ENCODE data around the gene ESRRG. TPM values are rescaled to one million over a fixed set of nuclear protein-coding genes. Genes with fewer than 3 reads are reported as not detected.

Gene ESRRG
- polyA plus RNA-seq, 1 donor from 2014 or later: 3.7 TPM

GRCh38 chr1:216690603-216691002 lies 32.6 kb downstream of the ESRRG start:
- no peak for TF ChIP-seq RAD21 (conservative IDR thresholded peaks at IDR 0.05)
- no peak for TF ChIP-seq EZH2 (IDR thresholded peaks at IDR 0.05; ENCODE audit: borderline replicate concordance, insufficient read depth, low read length, poor library complexity, severe bottlenecking)
- no peak for TF ChIP-seq MXI1 (conservative IDR thresholded peaks at IDR 0.05; ENCODE audit: poor library complexity, severe bottlenecking)

GRCh38 chr1:216688127-216688657 lies 35.0 kb downstream of the ESRRG start:
- Histone ChIP-seq H3K36me3 (ENCODE audit: insufficient read depth, low read length) (no peaks in the 10 kb centered on the region), H3K4me3 (ENCODE audit: low read length) (no peak overlapping the region), H3F3A (ENCODE audit: insufficient read depth, low read length, poor library complexity, severe bottlenecking) (peaks cover 5% of the 10 kb centered on the region), H3K9me3 (ENCODE audit: low read length) (no peaks in the 10 kb centered on the region), H4K20me1 (ENCODE audit: insufficient read depth) (no peaks in the 10 kb centered on the region), H3K27me3 (ENCODE audit: insufficient read depth, low read depth, low read length) (peaks cover 84% of the 10 kb centered on the region), H3K27ac (ENCODE audit: low read length) (no peak overlapping the region), H3K79me2 (replicated peaks; ENCODE audit: insufficient read depth, low read length) (no peaks in the 10 kb centered on the region), H3K9ac (ENCODE audit: low read length) (no peak overlapping the region), H3K4me2 (ENCODE audit: low read length) (no peak overlapping the region), H2AFZ (ENCODE audit: low read depth, low read length) (no peak overlapping the region), H3K9me2 (ENCODE audit: insufficient read depth, low read length) (no peaks in the 10 kb centered on the region)
- peak; percentile 65 for TF ChIP-seq EP300 (conservative IDR thresholded peaks at IDR 0.05; ENCODE audit: poor library complexity, severe bottlenecking)
- peak; percentile 58 for TF ChIP-seq POLR2AphosphoS5 (IDR thresholded peaks at IDR 0.05)
- TF ChIP-seq REST (IDR thresholded peaks at IDR 0.05; ENCODE audit: borderline replicate concordance): no peak
- no peak for TF ChIP-seq EZH2 (IDR thresholded peaks at IDR 0.05; ENCODE audit: borderline replicate concordance, insufficient read depth, low read length, poor library complexity, severe bottlenecking)

More at GRCh38 chr1:216690603-216691002, 32.6 kb downstream of the ESRRG start:
- Histone ChIP-seq H3K4me3 (ENCODE audit: low read length) (no peak overlapping the region), H3K9ac (ENCODE audit: low read length) (no peak overlapping the region), H2AFZ (ENCODE audit: low read depth, low read length) (no peak overlapping the region), H3K9me2 (ENCODE audit: insufficient read depth, low read length) (no peaks in the 10 kb centered on the region), H4K20me1 (ENCODE audit: insufficient read depth) (no peaks in the 10 kb centered on the region), H3K79me2 (replicated peaks; ENCODE audit: insufficient read depth, low read length) (no peaks in the 10 kb centered on the region), H3K27me3 (ENCODE audit: insufficient read depth, low read depth, low read length) (peaks cover 60% of the 10 kb centered on the region), H3K9me3 (ENCODE audit: low read length) (no peaks in the 10 kb centered on the region), H3K27ac (ENCODE audit: low read length) (no peak overlapping the region), H3K4me2 (ENCODE audit: low read length) (no peak overlapping the region), H3F3A (ENCODE audit: insufficient read depth, low read length, poor library complexity, severe bottlenecking) (no peaks in the 10 kb centered on the region), H3K36me3 (ENCODE audit: insufficient read depth, low read length) (no peaks in the 10 kb centered on the region)

DNA sequence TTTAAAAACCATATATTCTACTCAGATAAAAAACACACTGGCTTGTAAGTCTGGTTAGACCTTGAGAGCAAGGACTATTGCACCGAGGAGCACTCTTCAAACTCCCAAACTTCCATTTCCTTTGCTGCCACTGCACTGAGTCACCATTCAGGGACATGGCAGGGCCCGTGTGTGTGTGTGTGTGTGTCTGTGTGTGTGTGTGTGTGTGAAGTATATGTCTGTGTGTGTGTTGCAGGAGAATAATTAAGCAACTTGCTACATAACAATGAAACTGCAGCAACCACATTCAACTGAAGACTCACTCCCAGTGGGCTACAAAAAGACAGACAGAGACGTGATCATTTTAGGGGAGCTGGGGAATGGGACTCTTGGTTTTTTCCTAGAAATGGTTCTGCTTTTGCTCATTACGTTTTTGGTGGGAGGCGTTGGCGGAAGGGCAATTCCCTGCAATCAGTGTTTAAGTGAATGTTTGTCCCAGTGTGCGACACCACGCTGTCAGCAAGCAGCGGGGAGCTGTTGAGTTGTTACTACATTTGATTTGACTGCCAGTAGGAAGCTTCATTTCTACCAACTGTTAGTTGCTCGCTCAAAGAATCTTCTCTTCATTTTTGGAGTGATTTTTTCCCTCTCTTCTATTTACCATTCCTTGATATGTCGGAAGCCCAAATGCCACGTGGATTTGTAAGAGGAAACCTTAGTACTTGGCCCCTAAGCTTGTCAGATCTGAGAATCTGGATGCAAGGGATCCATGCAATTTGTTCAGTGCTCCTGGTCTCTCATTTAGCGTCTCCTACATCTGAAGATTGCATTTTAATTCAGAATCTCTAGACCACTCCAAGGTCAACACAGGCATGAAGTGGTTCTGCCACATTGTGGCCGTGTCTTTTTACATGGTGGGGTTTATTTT lies 36.1 kb downstream of the ESRRG start:
- no peaks in the 10 kb centered on the region for H4K20me1 ChIP-seq (ENCODE audit: insufficient read depth)
- no peak overlapping the region for H3K4me2 ChIP-seq (ENCODE audit: low read length)
- no peak overlapping the region for H3K27ac ChIP-seq (ENCODE audit: low read length)
- H2AFZ ChIP-seq (ENCODE audit: low read depth, low read length): no peak overlapping the region
- H3F3A ChIP-seq (ENCODE audit: insufficient read depth, low read length, poor library complexity, severe bottlenecking): peaks cover 5% of the 10 kb centered on the region
- TF ChIP-seq POLR2AphosphoS5 (IDR thresholded peaks at IDR 0.05): peak; percentile 82
- no peak for TF ChIP-seq TAF1 (IDR thresholded peaks at IDR 0.05; ENCODE audit: low read depth)
- no peak overlapping the region for H3K4me3 ChIP-seq (ENCODE audit: low read length)
- H3K27me3 ChIP-seq (ENCODE audit: insufficient read depth, low read depth, low read length): peaks cover 87% of the 10 kb centered on the region
- no peaks in the 10 kb centered on the region for H3K9me2 ChIP-seq (ENCODE audit: insufficient read depth, low read length)
- H3K9me3 ChIP-seq (ENCODE audit: low read length): no peaks in the 10 kb centered on the region
- no peak overlapping the region for H3K9ac ChIP-seq (ENCODE audit: low read length)
- no peaks in the 10 kb centered on the region for H3K36me3 ChIP-seq (ENCODE audit: insufficient read depth, low read length)
- H3K79me2 ChIP-seq (replicated peaks; ENCODE audit: insufficient read depth, low read length): no peaks in the 10 kb centered on the region
